Epithelial cell of esophagus (primary cell): ENCODE measurements around the gene MYRF.

Experiments used
- DNase-seq: peaks from one replicate; pipeline ENCODE4 v3.0.0; 2010; ENCODE audit warnings: low read depth
- H3K4me3 ChIP-seq: 2 replicates; pipeline ENCODE4 v1.5.1; 2011; ENCODE audit warnings: mild to moderate bottlenecking, low read length, control low read depth
- CTCF ChIP-seq: IDR thresholded peaks from 2 replicates; pipeline ENCODE4 v1.5.1; 2011; ENCODE audit warnings: low read depth, mild to moderate bottlenecking, low read length, control low read depth, inconsistent platforms; ENCODE audit not compliant: insufficient read depth; ENCODE audit errors: missing control alignments

The MYRF gene

DNA sequence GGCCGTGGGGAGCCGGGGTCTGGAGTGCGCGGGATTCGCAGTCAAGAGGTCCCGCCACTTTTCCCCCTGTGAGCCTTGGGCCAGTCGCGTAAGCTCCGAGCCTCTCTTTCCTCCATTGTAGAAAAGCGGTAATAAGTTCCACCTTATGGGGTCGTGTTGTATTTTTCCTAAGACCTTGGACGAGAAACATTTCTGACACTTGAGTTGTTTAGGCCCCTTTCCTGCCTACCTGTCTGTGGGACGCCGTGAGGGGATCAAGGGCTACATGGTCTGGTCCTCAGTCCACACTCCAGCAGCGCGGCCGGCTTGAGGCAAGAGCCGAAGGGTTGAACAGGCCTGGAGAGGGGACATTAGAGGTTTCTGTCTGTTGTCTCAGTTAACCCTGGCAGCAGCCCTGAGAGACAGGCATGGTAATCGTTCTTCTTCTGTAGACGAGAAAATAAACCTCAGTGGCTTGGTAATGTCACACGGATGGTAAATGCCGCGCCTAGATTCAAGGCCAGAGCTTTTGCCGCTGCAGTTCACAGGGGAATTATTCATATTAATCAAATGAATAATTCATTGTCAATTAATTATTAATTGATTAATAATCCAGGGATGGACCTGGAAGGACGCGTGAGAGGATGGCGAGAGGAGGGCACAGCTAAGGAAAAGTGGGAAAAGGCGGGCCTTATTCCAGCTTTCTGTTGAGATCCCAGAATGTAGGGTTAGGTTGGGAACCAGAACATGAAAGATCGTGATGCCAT lies 40.8 kb downstream of the MYRF start:
- TF ChIP-seq CTCF, result no peak
- DNase-seq, result peak; percentile 11
- peak overlapping the region; percentile 99 for H3K4me3 ChIP-seq

DNA sequence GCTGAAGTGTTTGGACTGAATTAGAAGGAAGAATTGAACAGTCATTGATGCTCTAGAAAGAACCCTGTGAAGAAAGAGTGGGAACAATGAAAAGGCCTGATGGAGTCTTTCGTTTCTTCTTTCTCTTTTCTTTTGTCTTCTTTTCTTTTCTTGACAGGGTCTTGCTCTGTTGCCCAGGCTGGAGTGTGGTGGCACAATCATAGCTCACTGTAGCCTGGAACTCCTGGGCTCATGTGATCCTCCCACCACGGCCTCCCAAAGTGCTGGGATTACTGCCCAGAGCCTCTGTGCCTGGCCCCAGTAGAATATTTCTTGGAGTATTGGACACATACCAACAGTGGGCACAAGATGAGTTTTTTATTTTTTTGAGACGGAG lies 41.4 kb downstream of the MYRF start:
- peak overlapping the region; percentile 99 for H3K4me3 ChIP-seq
- no peak for TF ChIP-seq CTCF
- DNase-seq, result no peak

DNA sequence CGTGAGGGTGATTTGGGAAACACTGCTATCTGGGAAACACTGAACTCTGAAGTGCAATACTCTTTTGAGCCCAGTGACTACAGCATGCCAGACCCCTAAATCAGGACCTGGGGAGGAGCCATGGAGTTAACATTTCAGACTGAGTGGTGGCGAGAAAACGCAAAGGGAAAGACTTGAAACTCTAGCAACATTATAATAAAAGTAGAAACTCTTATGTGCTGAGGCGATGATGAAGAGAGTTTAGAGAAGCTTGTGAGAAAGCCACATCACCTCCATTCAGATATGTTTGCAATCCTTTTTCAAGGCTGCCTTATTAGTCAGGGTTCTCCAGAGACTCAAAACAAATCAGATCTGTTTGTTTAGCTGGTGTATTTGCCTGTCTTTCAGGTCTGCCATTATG lies 42.1 kb downstream of the MYRF start:
- TF ChIP-seq CTCF, result no peak
- no peak overlapping the region for H3K4me3 ChIP-seq
- no peak for DNase-seq

- TF ChIP-seq CTCF, result no peak
- no peak for DNase-seq
- no peak overlapping the region for H3K4me3 ChIP-seq
These were observed 43.0 kb downstream of the MYRF start for GRCh38 chr11:61795459-61795858.

- TF ChIP-seq CTCF, result no peak
- DNase-seq, result no peak
- H3K4me3 ChIP-seq, result no peak overlapping the region
These were observed 43.6 kb downstream of the MYRF start for GRCh38 chr11:61795876-61796526.

DNA sequence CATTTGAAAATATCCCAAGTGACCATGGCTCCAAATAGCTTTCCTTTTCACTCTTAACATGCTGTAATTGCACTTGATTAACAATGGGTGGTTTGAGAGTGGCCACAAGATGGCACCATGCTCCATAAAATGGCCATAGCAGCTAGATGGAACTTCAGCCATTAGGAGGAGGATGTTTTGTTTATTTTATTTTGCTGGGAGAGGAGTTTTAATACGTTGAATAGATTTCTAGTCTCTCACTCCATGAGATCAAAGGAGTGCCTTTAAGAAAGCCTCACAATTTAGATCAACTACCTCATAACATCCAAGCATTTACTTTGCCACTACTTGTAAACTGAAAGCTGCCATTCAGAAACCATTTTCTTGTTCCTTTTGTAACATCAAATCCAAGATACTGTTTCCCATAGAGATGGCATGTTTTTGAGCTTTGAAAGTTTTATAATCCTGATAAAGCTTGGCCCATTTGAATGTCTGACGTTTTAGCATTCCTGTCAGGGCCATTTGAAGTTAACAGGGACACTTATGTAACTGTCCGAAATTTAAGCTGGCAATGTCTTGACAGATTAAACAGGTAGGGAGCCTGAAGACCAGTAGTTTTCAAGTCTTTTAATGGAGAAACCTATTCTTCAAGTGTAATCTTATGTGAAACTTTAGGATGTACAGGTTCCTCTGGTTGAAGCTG lies 45.0 kb downstream of the MYRF start:
- TF ChIP-seq CTCF, result peak; percentile 83
- peak; percentile 86 for DNase-seq
- no peak overlapping the region for H3K4me3 ChIP-seq
